ENCODE measurements around the gene DGKQ.

DNA sequence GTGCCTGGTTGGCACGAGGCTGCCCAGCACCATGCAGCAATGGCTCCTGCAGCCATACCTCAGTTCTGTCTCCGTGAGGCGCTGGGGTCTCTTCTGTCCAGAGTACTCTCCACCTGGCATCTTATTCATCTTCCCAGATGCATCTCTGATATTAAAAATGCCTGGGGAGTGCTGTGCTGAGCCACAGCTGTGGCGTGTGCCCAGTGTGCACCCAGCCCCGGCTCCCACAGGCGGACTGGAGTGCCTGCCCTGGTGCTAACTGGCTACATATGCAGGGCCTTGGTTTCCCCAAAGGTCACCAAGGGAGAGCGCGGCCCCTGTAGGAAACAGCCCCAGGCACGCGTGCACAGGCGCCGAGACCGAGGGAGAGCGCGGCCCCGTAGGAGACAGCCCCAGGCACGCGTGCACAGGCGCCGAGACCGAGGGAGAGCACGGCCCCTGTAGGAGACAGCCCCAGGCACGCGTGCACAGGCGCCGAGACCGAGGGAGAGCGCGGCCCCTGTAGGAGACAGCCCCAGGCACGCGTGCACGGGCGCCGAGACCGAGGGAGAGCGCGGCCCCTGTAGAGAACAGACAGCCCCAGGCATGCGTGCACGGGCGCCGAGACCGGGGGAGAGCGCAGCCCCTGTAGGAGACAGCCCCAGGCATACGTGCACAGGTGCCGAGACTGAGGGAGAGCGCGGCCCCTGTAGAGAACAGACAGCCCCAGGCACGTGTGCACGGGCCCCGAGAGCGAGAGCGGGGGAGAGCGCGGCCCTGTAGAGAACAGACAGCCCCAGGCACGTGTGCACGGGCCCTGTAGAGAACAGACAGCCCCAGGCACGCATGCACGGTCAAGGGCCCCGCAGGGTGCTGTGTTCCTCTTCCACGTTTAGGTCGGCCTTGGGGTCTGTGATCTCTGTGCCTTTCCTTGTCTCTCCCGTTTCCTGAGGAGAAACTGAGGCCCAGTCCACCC, 26.6 kb downstream of the DGKQ start:
- no peak for TF ChIP-seq CTCF (conservative IDR thresholded peaks at IDR 0.05; ENCODE audit: low read depth in 2 of 2)
- no peak for TF ChIP-seq JUNB (IDR thresholded peaks at IDR 0.05; ENCODE audit: unreplicated experiment)
- TF ChIP-seq CREB1 (CRISPR knock-in tag; IDR thresholded peaks at IDR 0.05; ENCODE audit: low read depth), result no peak
- TF ChIP-seq, protein P1, sequence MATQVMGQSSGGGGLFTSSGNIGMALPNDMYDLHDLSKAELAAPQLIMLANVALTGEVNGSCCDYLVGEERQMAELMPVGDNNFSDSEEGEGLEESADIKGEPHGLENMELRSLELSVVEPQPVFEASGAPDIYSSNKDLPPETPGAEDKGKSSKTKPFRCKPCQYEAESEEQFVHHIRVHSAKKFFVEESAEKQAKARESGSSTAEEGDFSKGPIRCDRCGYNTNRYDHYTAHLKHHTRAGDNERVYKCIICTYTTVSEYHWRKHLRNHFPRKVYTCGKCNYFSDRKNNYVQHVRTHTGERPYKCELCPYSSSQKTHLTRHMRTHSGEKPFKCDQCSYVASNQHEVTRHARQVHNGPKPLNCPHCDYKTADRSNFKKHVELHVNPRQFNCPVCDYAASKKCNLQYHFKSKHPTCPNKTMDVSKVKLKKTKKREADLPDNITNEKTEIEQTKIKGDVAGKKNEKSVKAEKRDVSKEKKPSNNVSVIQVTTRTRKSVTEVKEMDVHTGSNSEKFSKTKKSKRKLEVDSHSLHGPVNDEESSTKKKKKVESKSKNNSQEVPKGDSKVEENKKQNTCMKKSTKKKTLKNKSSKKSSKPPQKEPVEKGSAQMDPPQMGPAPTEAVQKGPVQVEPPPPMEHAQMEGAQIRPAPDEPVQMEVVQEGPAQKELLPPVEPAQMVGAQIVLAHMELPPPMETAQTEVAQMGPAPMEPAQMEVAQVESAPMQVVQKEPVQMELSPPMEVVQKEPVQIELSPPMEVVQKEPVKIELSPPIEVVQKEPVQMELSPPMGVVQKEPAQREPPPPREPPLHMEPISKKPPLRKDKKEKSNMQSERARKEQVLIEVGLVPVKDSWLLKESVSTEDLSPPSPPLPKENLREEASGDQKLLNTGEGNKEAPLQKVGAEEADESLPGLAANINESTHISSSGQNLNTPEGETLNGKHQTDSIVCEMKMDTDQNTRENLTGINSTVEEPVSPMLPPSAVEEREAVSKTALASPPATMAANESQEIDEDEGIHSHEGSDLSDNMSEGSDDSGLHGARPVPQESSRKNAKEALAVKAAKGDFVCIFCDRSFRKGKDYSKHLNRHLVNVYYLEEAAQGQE (IDR thresholded peaks at IDR 0.05; ENCODE audit: unreplicated experiment), result no peak
- TF ChIP-seq POLR2AphosphoS5 (IDR thresholded peaks at IDR 0.05; ENCODE audit: low read depth), result no peak

Data from GM23338 (cell line).